Thyroid gland (tissue), 4 donors: ENCODE data around the gene ASIP.

Experiments used
- CTCF ChIP-seq, 6 experiments: fragments of 200-600 bp in 3 of 6; fragments of 450-650 bp in 3 of 6; sonication (generic) in 3 of 6; IDR thresholded peaks; one replicate each; pipeline ENCODE4 v1.5.1; 2016 to 2019; ENCODE audit warnings: antibody characterized with exemption in 6 of 6, mild to moderate bottlenecking in 2 of 6, inconsistent platforms in 1 of 6, moderate library complexity in 1 of 6
- POLR2A ChIP-seq, 2 donors: fragments of 450-650 bp; IDR thresholded peaks; one replicate each; pipeline ENCODE4 v1.6.1; 2017; ENCODE audit warnings: antibody characterized with exemption in 2 of 2, mild to moderate bottlenecking in 2 of 2, moderate library complexity in 1 of 2

- no peak for TF ChIP-seq CTCF (IDR thresholded peaks at IDR 0.05)
- TF ChIP-seq POLR2A (IDR thresholded peaks at IDR 0.05), result no peak
These were observed 9.6 kb upstream of the ASIP start for GRCh38 chr20:34231634-34232033.
